GM12878 (cell line): ENCODE data around the gene ASB8.

Source experiments
- CBFB ChIP-seq: IDR thresholded peaks from 2 replicates; pipeline ENCODE4 v1.6.1; 2016; ENCODE audit warnings: antibody characterized with exemption, low read depth
- CTCF ChIP-seq, 3 experiments: IDR thresholded peaks in 2 of 3; conservative IDR thresholded peaks in 1 of 3; 2 replicates each; pipeline ENCODE4 v1.5.1; 2011; ENCODE audit warnings: low read depth in 3 of 3, low read length in 3 of 3, mild to moderate bottlenecking in 3 of 3, control low read depth in 2 of 3, moderate library complexity in 2 of 3, inconsistent platforms in 1 of 3, mixed read lengths in 1 of 3; ENCODE audit not compliant: control insufficient read depth in 2 of 3, insufficient read depth in 1 of 3; ENCODE audit errors: extremely low read depth in 1 of 3
- ELK1 ChIP-seq: IDR thresholded peaks from 2 replicates; pipeline ENCODE4 v1.6.1; 2012; ENCODE audit warnings: low read depth, low read length, improper control_type of control experiment
- EZH2 ChIP-seq: IDR thresholded peaks from 2 replicates; pipeline ENCODE4 v1.6.1; 2012; ENCODE audit warnings: low read depth, mild to moderate bottlenecking, control low read depth, inconsistent platforms, low read length, borderline replicate concordance; ENCODE audit not compliant: control insufficient read depth
- NFIC ChIP-seq: IDR thresholded peaks from 2 replicates; pipeline ENCODE4 v1.6.1; 2012; ENCODE audit warnings: low read depth, mild to moderate bottlenecking, inconsistent platforms, low read length, moderate library complexity
- TBL1XR1 ChIP-seq: IDR thresholded peaks from 2 replicates; pipeline ENCODE4 v1.6.1; 2012; ENCODE audit warnings: low read depth, low read length, improper control_type of control experiment
- ZNF274 ChIP-seq: IDR thresholded peaks from one replicate; pipeline ENCODE4 v1.8.0; 2011; ENCODE audit not compliant: insufficient read length, insufficient read depth

- TF ChIP-seq ZNF274 (no peak), CTCF (IDR thresholded peaks at IDR 0.05 in 2 of 3, conservative IDR thresholded peaks at IDR 0.05 in 1 of 3; ENCODE audit: control insufficient read depth in 2 of 3, extremely low read depth in 1 of 3, insufficient read depth in 1 of 3, low read depth in 3 of 3, low read length in 3 of 3) (no peak; a peak in 1 of 6 replicates), EZH2 (no peak), ELK1 (peak; percentile 63), TBL1XR1 (0 out of 2 replicates have a peak, but pooled peaks have one; percentile 43), NFIC (no peak), CBFB (peak; percentile 79; the same call in 1 of the 2 replicates)
Measured at GRCh38 chr12:48197971-48198671, 40.8 kb upstream of the ASB8 start.
